B cell (primary cell): Measurements from ENCODE around the gene SHH. TPM values are rescaled to one million over a fixed set of nuclear protein-coding genes. Genes with fewer than 3 reads are reported as not detected.

Source experiments
- ATAC-seq: fragments of 200-7000 bp; cut with Tn5 transposase; one replicate; pipeline ENCODE4 v1.10.0; 2021; ENCODE audit warnings: low read depth, mild to moderate bottlenecking, moderate number of reproducible peaks, moderate library complexity
- CTCF ChIA-PET: fragments of 350-600 bp; sonication (Branson Sonifier 250); formaldehyde crosslinking; loops from one replicate; lab custom pipeline; 2021; ENCODE audit warnings: antibody characterized with exemption, inconsistent platforms; lab: Charles Lee
- POLR2A ChIA-PET: fragments of 350-600 bp; sonication (Branson Sonifier 250); formaldehyde crosslinking; loops from one replicate; lab custom pipeline; 2021; ENCODE audit warnings: antibody characterized with exemption; lab: Charles Lee
- DNase-seq: peaks from one replicate; pipeline ENCODE4 v3.0.0; 2013
- H2AFZ ChIP-seq: 2 replicates; pipeline ENCODE4 v1.6.1; 2012; ENCODE audit warnings: mild to moderate bottlenecking, low read depth, low read length; ENCODE audit not compliant: insufficient read depth, poor library complexity, severe bottlenecking
- H3K27ac ChIP-seq, 2 donors: 1 replicate in 1 of 2; 2 replicates in 1 of 2; pipeline ENCODE4 v1.5.1; 2012 to 2013; ENCODE audit warnings: low read length in 2 of 2, mild to moderate bottlenecking in 2 of 2, moderate library complexity in 1 of 2
- H3K27me3 ChIP-seq, 4 experiments: fragments of 200-600 bp in 1 of 4; sonication (generic) in 1 of 4; replicated peaks in 1 of 4; 1 replicate in 2 of 4; 2 replicates in 2 of 4; pipeline versions ENCODE4 v1.6.1 to v1.7.0; 2013 to 2016; ENCODE audit warnings: low read length in 3 of 4, mild to moderate bottlenecking in 2 of 4, mixed read lengths in 1 of 4, moderate library complexity in 1 of 4; ENCODE audit not compliant: insufficient read depth in 4 of 4, control insufficient read depth in 3 of 4; ENCODE audit errors: control extremely low read depth in 1 of 4
- H3K36me3 ChIP-seq, 2 experiments: replicated peaks in 1 of 2; 1 replicate in 1 of 2; 2 replicates in 1 of 2; pipeline versions ENCODE4 v1.6.1 to v1.7.1; 2013; ENCODE audit warnings: low read length in 1 of 2; ENCODE audit not compliant: insufficient read depth in 2 of 2, control insufficient read depth in 1 of 2; ENCODE audit errors: control extremely low read depth in 1 of 2, extremely low read depth in 1 of 2
- H3K4me1 ChIP-seq, 2 donors: fragments of 200-600 bp in 1 of 2; sonication (generic) in 1 of 2; 1 replicate in 1 of 2; 2 replicates in 1 of 2; pipeline versions ENCODE4 v1.5.1 to v1.6.1; 2013 to 2017; ENCODE audit warnings: low read length in 2 of 2; ENCODE audit not compliant: control insufficient read depth in 2 of 2, insufficient read depth in 2 of 2
- H3K4me2 ChIP-seq: replicated peaks from 2 replicates; pipeline ENCODE3; 2012; ENCODE audit warnings: mild to moderate bottlenecking, low read depth, low read length; ENCODE audit not compliant: poor library complexity, severe bottlenecking
- H3K4me3 ChIP-seq, 5 experiments: fragments of 200-600 bp in 1 of 5; sonication (generic) in 1 of 5; 1 replicate in 3 of 5; 2 replicates in 2 of 5; pipeline versions ENCODE4 v1.5.1 to v1.7.0; 2011 to 2016; ENCODE audit warnings: low read length in 4 of 5, mild to moderate bottlenecking in 4 of 5, low read depth in 2 of 5, control low read depth in 1 of 5, moderate library complexity in 1 of 5; ENCODE audit not compliant: insufficient read depth in 1 of 5; ENCODE audit errors: control extremely low read depth in 1 of 5, extremely low read depth in 1 of 5
- H3K79me2 ChIP-seq: fragments of 200-600 bp; sonication (generic); one replicate; pipeline ENCODE4 v1.6.0; 2016; ENCODE audit warnings: low read length; ENCODE audit not compliant: control insufficient read depth, insufficient read depth
- H3K9ac ChIP-seq: fragments of 200-600 bp; sonication (generic); 2 replicates; pipeline ENCODE4 v1.6.1; 2017; ENCODE audit warnings: mild to moderate bottlenecking, low read length, moderate library complexity
- H3K9me3 ChIP-seq, 3 donors: one replicate each; pipeline versions ENCODE4 v1.6.1 to v1.7.1; 2013; ENCODE audit warnings: low read length in 2 of 3; ENCODE audit not compliant: control insufficient read depth in 2 of 3, insufficient read depth in 1 of 3; ENCODE audit errors: control extremely low read depth in 1 of 3
- H4K20me1 ChIP-seq: 2 replicates; pipeline ENCODE4 v1.6.0; 2012; ENCODE audit warnings: mild to moderate bottlenecking, low read length; ENCODE audit not compliant: insufficient read depth, control insufficient read depth, poor library complexity, severe bottlenecking
- H3K27ac Mint-ChIP-seq: one replicate; pipeline ENCODE4 v1.8.0; 2021; ENCODE audit warnings: mixed read lengths
- H3K27me3 Mint-ChIP-seq: one replicate; pipeline ENCODE4 v1.8.0; 2021; ENCODE audit warnings: mixed read lengths
- H3K4me1 Mint-ChIP-seq: one replicate; pipeline ENCODE4 v1.8.0; 2021; ENCODE audit warnings: mixed read lengths
- H3K4me3 Mint-ChIP-seq: one replicate; pipeline ENCODE4 v1.8.0; 2021; ENCODE audit warnings: mixed read lengths
- H3K9me3 Mint-ChIP-seq: one replicate; pipeline ENCODE4 v1.8.0; 2022; ENCODE audit warnings: mixed read lengths; ENCODE audit not compliant: insufficient read depth
- EZH2 ChIP-seq: IDR thresholded peaks from 2 replicates; pipeline ENCODE4 v1.6.1; 2012; ENCODE audit warnings: borderline replicate concordance, low read depth, mild to moderate bottlenecking, moderate library complexity, low read length; ENCODE audit not compliant: insufficient read depth, poor library complexity, severe bottlenecking
- WGBS: methylation state at CpG from one replicate; pipeline ENCODE4 v1.1.5; 2013; ENCODE audit warnings: missing lambda C conversion rate; ENCODE audit not compliant: insufficient coverage; 5-methylcytosine and 5-hydroxymethylcytosine counted together
- intact Hi-C: fragments of 100-400 bp; cut with micrococcal nuclease; formaldehyde crosslinking; loops from one replicate; pipeline ENCODE4 v1.10.0; 2022
- polyA plus RNA-seq: library from polyadenylated mRNA; depleted of rRNA; stranded (reverse); fragments of >200 nt; gene quantifications from 2 replicates; pipeline ENCODE4 v1.2.3, GENCODE V29; 2012
- total RNA-seq, 2 donors: library from RNA; stranded (reverse); fragments of 120-200 nt in 1 of 2; gene quantifications; 1 replicate in 1 of 2; 2 replicates in 1 of 2; pipeline versions ENCODE4 v1.2.3 to v1.2.4, GENCODE V29; 2013 to 2022
- TF ChIP-seq, protein P1 (sequence below): fragments of 200-600 bp; IDR thresholded peaks from one replicate; pipeline ENCODE4 v1.8.0; 2022; ENCODE audit warnings: antibody characterized with exemption, mild to moderate bottlenecking

Gene SHH
- total and polyA plus RNA-seq, 2 donors (not counting 1 experiment from before 2014, with no cell fraction given): not detected

DNA sequence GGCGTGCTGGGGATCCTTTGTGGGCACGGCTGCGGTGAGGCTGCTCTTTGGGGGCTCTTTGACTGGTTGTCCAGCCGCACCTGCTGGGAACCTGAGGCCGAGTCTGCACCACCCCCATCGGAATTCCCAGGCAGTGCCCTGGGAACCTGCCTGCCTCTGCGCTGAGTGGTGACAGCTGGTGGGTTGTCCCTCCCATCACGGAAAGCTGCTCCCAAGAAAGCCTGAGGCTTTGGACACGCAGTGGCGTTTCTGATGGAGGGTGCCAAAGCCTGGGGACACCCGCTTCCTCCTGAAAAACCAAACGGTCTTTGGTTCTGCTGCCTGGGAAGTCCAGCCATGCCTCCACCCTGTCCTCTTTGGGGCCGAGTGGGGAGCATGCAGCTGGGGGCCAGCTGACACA, 21.4 kb upstream of the SHH start:
- WGBS: 80% methylated on average over 13 of the region's 13 CpGs
- no peaks in the 10 kb centered on the region for H3K4me1 Mint-ChIP-seq

DNA sequence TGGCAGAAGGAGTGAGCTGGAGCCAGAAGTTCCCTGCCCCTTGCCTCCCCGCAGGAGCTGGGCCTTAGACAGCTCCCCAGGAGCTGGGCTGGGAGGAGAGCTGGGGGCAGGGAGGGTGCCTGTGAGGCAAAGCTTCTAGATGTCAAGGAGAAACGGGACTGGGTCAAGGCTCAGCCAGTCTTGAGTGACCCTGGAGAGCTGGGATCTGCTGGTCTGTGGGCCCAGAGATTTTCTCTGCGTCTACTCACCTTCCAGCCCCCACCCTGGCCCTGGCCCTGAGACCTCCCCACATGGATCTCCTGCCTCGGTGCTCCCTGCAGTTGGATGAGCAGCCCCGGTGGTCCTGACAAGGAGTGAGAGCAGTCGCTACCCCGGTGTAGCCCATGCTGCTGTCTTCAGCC, 20.3 kb upstream of the SHH start:
- DNase-seq (no peak), ATAC-seq (no peak)
- H3K79me2 ChIP-seq: no peaks in the 10 kb centered on the region
- ChIA-PET POLR2A (no interaction called here), CTCF (no interaction called here)
- H3K4me1 ChIP-seq: no peaks in the 10 kb centered on the region
- intact Hi-C loops: no loop called here
- no peak overlapping the region for H3K9ac ChIP-seq
- no peak overlapping the region for H3K27ac Mint-ChIP-seq
- no peak overlapping the region for H3K4me3 ChIP-seq
- 78% methylated on average over 7 of the region's 7 CpGs for WGBS
- peaks cover 0 to 4% (median 0%) of the 10 kb centered on the region in 4 experiments for H3K27me3 ChIP-seq
- H3K27ac ChIP-seq: no peak overlapping the region
- no peak overlapping the region for H2AFZ ChIP-seq
- H3K4me3 Mint-ChIP-seq: no peak overlapping the region
- H3K4me1 Mint-ChIP-seq: no peaks in the 10 kb centered on the region
- no peaks in the 10 kb centered on the region for H3K9me3 ChIP-seq
- TF ChIP-seq, protein P1, sequence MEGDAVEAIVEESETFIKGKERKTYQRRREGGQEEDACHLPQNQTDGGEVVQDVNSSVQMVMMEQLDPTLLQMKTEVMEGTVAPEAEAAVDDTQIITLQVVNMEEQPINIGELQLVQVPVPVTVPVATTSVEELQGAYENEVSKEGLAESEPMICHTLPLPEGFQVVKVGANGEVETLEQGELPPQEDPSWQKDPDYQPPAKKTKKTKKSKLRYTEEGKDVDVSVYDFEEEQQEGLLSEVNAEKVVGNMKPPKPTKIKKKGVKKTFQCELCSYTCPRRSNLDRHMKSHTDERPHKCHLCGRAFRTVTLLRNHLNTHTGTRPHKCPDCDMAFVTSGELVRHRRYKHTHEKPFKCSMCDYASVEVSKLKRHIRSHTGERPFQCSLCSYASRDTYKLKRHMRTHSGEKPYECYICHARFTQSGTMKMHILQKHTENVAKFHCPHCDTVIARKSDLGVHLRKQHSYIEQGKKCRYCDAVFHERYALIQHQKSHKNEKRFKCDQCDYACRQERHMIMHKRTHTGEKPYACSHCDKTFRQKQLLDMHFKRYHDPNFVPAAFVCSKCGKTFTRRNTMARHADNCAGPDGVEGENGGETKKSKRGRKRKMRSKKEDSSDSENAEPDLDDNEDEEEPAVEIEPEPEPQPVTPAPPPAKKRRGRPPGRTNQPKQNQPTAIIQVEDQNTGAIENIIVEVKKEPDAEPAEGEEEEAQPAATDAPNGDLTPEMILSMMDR: no peak
- TF ChIP-seq EZH2: no peak
- H3K4me2 ChIP-seq: no peak overlapping the region
- no peaks in the 10 kb centered on the region for H3K36me3 ChIP-seq
- H3K27me3 Mint-ChIP-seq: no peaks in the 10 kb centered on the region
- no peaks in the 10 kb centered on the region for H4K20me1 ChIP-seq
- H3K9me3 Mint-ChIP-seq: no peaks in the 10 kb centered on the region

More for the DNA sequence above, 21.4 kb upstream of the SHH start:
- Histone ChIP-seq H2AFZ (no peak overlapping the region), H3K27ac (no peak overlapping the region), H3K36me3 (no peaks in the 10 kb centered on the region), H3K79me2 (no peaks in the 10 kb centered on the region), H4K20me1 (no peaks in the 10 kb centered on the region), H3K4me2 (no peak overlapping the region), H3K27me3 (peaks cover 0 to 4% (median 0%) of the 10 kb centered on the region in 4 experiments), H3K4me3 (no peak overlapping the region), H3K4me1 (no peaks in the 10 kb centered on the region), H3K9ac (no peak overlapping the region), H3K9me3 (no peaks in the 10 kb centered on the region)
- Mint-ChIP-seq H3K4me3 (no peak overlapping the region), H3K27me3 (no peaks in the 10 kb centered on the region), H3K27ac (no peak overlapping the region), H3K9me3 (no peaks in the 10 kb centered on the region)
- intact Hi-C loops: no loop called here
- ATAC-seq (no peak), DNase-seq (no peak)
- POLR2A ChIA-PET: no interaction called here
- CTCF ChIA-PET: no interaction called here
- TF ChIP-seq, protein P1: no peak
- TF ChIP-seq EZH2: no peak
